Skeletal muscle satellite cell (primary cell): ENCODE results near the gene PDE5A.

Source experiments
- H3K27me3 ChIP-seq: 2 replicates; pipeline ENCODE4 v1.7.0; 2013; ENCODE audit warnings: low read length; ENCODE audit not compliant: control insufficient read depth, insufficient read depth
- H3K36me3 ChIP-seq: 2 replicates; pipeline ENCODE4 v1.7.0; 2013; ENCODE audit warnings: mild to moderate bottlenecking, control low read depth, low read length; ENCODE audit not compliant: insufficient read depth
- H3K4me1 ChIP-seq: 2 replicates; pipeline ENCODE4 v1.7.0; 2013; ENCODE audit warnings: low read length; ENCODE audit not compliant: control insufficient read depth, insufficient read depth
- H3K4me2 ChIP-seq: 2 replicates; pipeline ENCODE4 v1.7.0; 2013; ENCODE audit warnings: mild to moderate bottlenecking, low read length
- H3K4me3 ChIP-seq: 2 replicates; pipeline ENCODE4 v1.7.0; 2013; ENCODE audit warnings: low read length
- H3K9ac ChIP-seq: 2 replicates; pipeline ENCODE4 v1.7.0; 2013; ENCODE audit warnings: mild to moderate bottlenecking, low read depth, low read length, moderate library complexity
- H3K9me3 ChIP-seq: replicated peaks from 2 replicates; pipeline ENCODE4 v1.7.0; 2013; ENCODE audit warnings: mild to moderate bottlenecking, control low read depth, low read length

Gene PDE5A

GRCh38 chr4:119580293-119580692 lies 48.3 kb downstream of the PDE5A start:
- H3K4me2 ChIP-seq = no peak overlapping the region
- H3K4me1 ChIP-seq = no peaks in the 10 kb centered on the region
- H3K9me3 ChIP-seq = no peaks in the 10 kb centered on the region

GRCh38 chr4:119579823-119580222 lies 48.8 kb downstream of the PDE5A start:
- H3K27me3 ChIP-seq = no peaks in the 10 kb centered on the region
- H3K4me1 ChIP-seq = no peaks in the 10 kb centered on the region
- H3K36me3 ChIP-seq = no peaks in the 10 kb centered on the region
- H3K9ac ChIP-seq = no peak overlapping the region
- H3K4me2 ChIP-seq = no peak overlapping the region
- no peaks in the 10 kb centered on the region for H3K9me3 ChIP-seq
- no peak overlapping the region for H3K4me3 ChIP-seq

More at GRCh38 chr4:119580293-119580692, 48.3 kb downstream of the PDE5A start:
- Histone ChIP-seq H3K36me3 (no peaks in the 10 kb centered on the region), H3K4me3 (no peak overlapping the region), H3K9ac (no peak overlapping the region), H3K27me3 (no peaks in the 10 kb centered on the region)

- Histone ChIP-seq H3K27me3 (no peaks in the 10 kb centered on the region), H3K4me2 (peak overlapping the region; percentile 17), H3K36me3 (no peaks in the 10 kb centered on the region), H3K9me3 (no peaks in the 10 kb centered on the region), H3K9ac (no peak overlapping the region), H3K4me1 (peaks cover 5% of the 10 kb centered on the region), H3K4me3 (no peak overlapping the region)
Observed at GRCh38 chr4:119570401-119570800, 58.2 kb downstream of the PDE5A start.

- Histone ChIP-seq H3K4me1 (no peaks in the 10 kb centered on the region), H3K4me3 (no peak overlapping the region), H3K4me2 (no peak overlapping the region), H3K9ac (no peak overlapping the region), H3K36me3 (no peaks in the 10 kb centered on the region), H3K27me3 (no peaks in the 10 kb centered on the region), H3K9me3 (peaks cover 4% of the 10 kb centered on the region)
Observed at GRCh38 chr4:119564106-119564505, 64.5 kb downstream of the PDE5A start.

- no peaks in the 10 kb centered on the region for H3K4me1 ChIP-seq
- no peak overlapping the region for H3K4me2 ChIP-seq
- no peaks in the 10 kb centered on the region for H3K27me3 ChIP-seq
- H3K4me3 ChIP-seq = no peak overlapping the region
- peaks cover 2% of the 10 kb centered on the region for H3K9me3 ChIP-seq
- no peak overlapping the region for H3K9ac ChIP-seq
- no peaks in the 10 kb centered on the region for H3K36me3 ChIP-seq
Observed at GRCh38 chr4:119559044-119559647, 69.5 kb downstream of the PDE5A start.

GRCh38 chr4:119550857-119551532 lies 77.6 kb downstream of the PDE5A start:
- Histone ChIP-seq H3K36me3 (no peaks in the 10 kb centered on the region), H3K27me3 (no peaks in the 10 kb centered on the region), H3K9me3 (no peaks in the 10 kb centered on the region), H3K4me1 (no peaks in the 10 kb centered on the region), H3K4me3 (no peak overlapping the region), H3K4me2 (no peak overlapping the region), H3K9ac (no peak overlapping the region)

- no peaks in the 10 kb centered on the region for H3K27me3 ChIP-seq
- H3K9ac ChIP-seq = no peak overlapping the region
- H3K36me3 ChIP-seq = no peaks in the 10 kb centered on the region
- H3K4me3 ChIP-seq = no peak overlapping the region
- no peaks in the 10 kb centered on the region for H3K9me3 ChIP-seq
- no peak overlapping the region for H3K4me2 ChIP-seq
- no peaks in the 10 kb centered on the region for H3K4me1 ChIP-seq
Observed at GRCh38 chr4:119549639-119550038, 79.0 kb downstream of the PDE5A start.

- H3K36me3 ChIP-seq = no peaks in the 10 kb centered on the region
- H3K4me3 ChIP-seq = no peak overlapping the region
- H3K9ac ChIP-seq = no peak overlapping the region
- no peaks in the 10 kb centered on the region for H3K27me3 ChIP-seq
- no peaks in the 10 kb centered on the region for H3K9me3 ChIP-seq
- H3K4me2 ChIP-seq = no peak overlapping the region
- no peaks in the 10 kb centered on the region for H3K4me1 ChIP-seq
Observed at GRCh38 chr4:119543779-119544178, 84.8 kb downstream of the PDE5A start.

- Histone ChIP-seq H3K9me3 (no peaks in the 10 kb centered on the region), H3K4me3 (no peak overlapping the region), H3K4me2 (no peak overlapping the region)
Observed at GRCh38 chr4:119543187-119543586, 85.4 kb downstream of the PDE5A start.

GRCh38 chr4:119540249-119540648 lies 88.4 kb downstream of the PDE5A start:
- Histone ChIP-seq H3K27me3 (no peaks in the 10 kb centered on the region), H3K4me2 (no peak overlapping the region), H3K4me1 (peaks cover 15% of the 10 kb centered on the region), H3K9me3 (no peaks in the 10 kb centered on the region), H3K36me3 (no peaks in the 10 kb centered on the region), H3K9ac (no peak overlapping the region), H3K4me3 (no peak overlapping the region)

More at GRCh38 chr4:119543187-119543586, 85.4 kb downstream of the PDE5A start:
- Histone ChIP-seq H3K36me3 (no peaks in the 10 kb centered on the region), H3K4me1 (no peaks in the 10 kb centered on the region), H3K9ac (no peak overlapping the region), H3K27me3 (no peaks in the 10 kb centered on the region)

- Histone ChIP-seq H3K9ac (no peak overlapping the region), H3K27me3 (no peaks in the 10 kb centered on the region), H3K36me3 (no peaks in the 10 kb centered on the region), H3K4me1 (peaks cover 15% of the 10 kb centered on the region), H3K9me3 (no peaks in the 10 kb centered on the region), H3K4me3 (no peak overlapping the region), H3K4me2 (no peak overlapping the region)
Observed at GRCh38 chr4:119537586-119537985, 91.0 kb downstream of the PDE5A start.
